ENCODE measurements around the gene SART3. TPM values are rescaled to one million over a fixed set of nuclear protein-coding genes. Genes with fewer than 3 reads are reported as not detected.
A peak's percentile ranks its signal among the peaks of the same experiment; 100 is the strongest.
"Not testable (repeated sequence)": the region's sequence is repeated elsewhere in the genome, so short reads cannot be mapped to it uniquely, and the experiment has no call there.

SART3 gene
- total RNA-seq, 1 donor from 2014 or later = 53.7 TPM

DNA sequence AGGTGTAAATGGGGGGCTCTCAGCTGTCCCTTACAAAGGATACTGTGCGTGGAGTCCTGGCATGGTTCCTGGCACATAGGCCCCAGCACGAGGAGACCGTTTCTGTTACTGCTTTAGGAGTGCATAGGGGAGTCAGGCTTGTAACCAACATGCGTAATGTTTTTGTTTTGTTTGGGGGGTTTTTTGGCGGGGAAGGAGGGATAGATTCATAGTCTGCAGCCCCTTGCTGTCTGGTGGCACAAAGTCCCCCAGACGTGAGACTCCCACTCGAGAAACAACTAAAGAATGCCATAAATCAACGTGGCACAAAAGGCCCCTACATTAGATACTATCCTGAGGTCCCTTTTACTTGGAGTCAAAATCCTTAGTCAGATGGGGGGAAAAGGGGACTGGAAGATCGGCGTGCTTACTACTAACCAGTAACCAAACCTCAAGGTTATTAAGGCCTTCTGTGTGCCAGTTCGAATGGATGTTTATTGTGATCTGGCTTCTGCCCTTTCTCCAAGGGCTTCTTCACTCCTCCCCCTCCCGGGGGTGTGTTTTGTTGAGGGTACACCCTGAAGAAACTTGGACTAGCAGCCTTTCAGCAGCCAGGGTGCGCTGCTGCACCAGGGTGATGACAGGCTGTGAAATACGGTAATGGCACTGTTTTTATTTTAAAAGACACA lies 2.3 kb upstream of the SART3 start:
- peak; percentile 84 for DNase-seq (ENCODE audit: low read depth)

DNA sequence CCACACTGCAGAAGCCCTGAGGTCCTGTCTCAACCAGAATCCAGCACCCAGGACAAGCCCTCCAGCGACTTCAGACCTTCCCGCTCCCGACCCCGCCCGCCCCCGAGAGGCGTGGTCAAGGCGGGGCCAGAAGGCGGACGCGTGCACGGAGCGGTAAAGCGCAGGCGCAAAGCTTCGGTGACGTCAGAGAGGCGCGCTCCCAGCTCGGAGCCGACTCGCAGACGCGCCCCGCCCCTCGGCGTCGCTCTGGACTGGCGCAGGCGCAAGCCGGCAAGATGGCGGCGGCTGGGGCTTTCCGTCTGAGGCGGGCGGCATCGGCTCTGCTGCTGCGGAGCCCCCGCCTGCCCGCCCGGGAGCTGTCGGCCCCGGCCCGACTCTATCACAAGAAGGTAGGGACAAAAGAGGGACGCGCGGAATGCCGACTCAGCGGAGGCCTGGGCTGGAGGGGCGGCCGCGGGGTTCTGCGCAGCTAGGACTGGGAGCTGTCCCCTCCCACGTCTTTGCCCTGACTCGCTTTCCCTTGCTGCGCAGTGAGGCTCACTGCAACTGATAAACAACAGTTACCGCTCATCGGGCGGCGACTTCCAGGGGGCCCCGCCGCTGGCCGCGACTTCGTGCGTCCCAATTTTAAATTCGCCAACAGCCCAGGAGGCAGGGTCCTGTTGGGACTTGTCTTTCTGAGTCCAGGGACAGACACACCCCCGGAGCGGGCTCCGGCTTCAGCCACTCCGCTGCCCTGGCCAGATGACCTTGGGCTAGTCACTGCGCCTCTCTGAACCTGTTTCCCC lies 1.6 kb upstream of the SART3 start, which contains the start of gene ISCU:
Gene ISCU, plus strand, starts transcription at position 249 of the 788 bp plus-strand sequence. Its CDS starts 27 bp downstream, at position 276.
- peak; percentile 86 for DNase-seq (ENCODE audit: low read depth)

DNA sequence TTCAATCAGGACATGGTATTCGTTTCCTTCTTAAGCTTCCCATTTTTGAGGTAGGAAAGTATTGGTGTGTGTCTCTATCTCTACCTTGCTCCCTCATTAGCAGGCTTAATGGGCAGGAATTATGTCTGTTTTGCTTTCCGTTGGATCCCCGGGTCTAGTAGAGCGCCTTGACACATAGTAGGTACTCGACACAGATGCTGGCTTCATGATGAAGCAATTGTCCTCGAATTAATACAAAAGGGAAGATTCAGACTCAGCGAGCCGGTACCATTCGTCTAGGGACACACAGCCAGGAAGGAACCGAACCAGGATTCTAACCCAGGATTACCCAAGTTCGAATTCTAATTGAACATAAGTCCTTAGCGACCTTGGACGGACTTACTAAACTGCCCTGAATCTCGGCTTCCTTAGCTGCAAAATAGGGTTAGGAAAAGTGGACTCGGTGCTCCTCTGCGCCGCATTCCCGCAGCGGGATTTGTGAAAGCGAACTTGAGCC lies 927 bp upstream of the SART3 start:
- no peak for DNase-seq (ENCODE audit: low read depth)

DNA sequence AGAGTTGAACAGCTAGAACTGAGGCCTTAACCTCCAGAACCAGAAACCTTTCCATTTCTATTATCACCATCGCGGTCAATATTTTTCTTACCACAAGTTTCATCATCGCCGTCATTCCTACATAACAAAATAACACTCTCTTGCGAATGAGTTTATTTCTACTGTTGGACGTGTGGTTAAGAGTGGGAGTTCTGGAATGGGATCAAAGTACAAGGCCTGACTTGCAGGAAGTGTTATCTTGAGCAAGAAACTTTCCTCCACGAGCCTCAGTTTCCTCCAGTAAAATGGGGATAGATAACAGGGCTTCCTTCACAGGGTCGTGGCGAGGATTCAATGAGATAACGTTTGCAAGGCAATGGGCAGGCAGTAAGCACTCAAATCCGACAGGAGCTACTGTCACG lies 652 bp downstream of the SART3 start:
- DNase-seq (ENCODE audit: low read depth) = peak; percentile 74

DNA sequence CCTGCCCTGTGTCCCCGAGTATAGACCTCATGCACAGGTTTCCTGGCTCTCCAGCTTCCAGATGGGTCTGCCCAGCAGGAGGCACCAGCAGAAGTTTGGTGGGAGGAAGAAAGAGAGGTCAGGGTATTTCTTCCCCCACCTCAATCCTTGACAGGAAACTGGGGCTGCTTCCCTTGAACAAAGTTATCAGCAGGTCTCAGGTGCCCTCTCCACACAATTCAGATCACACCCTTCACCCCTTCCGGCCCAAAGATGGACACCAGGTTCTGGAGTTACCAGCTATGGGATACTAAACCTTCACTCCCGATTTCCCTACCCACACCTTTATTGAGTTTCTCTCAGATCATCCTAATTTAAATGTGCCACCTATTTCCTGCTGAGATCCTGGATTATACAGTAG lies 1.2 kb downstream of the SART3 start:
- no peak for DNase-seq (ENCODE audit: low read depth)

DNA sequence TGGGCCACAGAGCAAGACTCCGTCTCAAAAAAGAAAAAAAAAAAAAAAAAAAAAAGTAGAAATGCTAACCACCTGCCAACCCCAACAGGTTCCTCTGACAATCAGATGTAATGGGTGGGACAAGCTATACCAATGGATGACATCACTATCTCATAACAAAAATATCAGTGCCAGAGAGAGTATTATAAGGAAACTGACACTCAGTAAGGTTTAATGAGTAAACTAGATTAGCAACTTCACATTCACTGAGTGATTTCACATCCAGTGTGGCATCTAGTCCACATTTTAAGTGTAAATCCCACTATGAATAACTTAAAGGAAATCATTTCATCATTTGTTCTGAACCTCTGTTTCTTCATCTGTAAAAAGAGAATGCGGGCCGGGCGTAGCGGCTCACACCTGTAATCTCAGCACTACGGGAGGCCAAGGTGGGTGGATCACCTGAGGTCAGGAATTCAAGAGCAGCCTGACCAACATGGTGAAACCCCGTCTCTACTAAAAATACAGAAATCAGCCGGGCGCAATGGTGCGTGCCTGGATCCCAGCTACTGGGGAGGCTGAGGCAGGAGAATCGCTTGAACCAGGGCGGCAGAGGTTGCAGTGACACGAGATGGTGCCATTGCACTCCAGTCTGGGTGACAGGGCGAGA lies 1.8 kb downstream of the SART3 start:
- DNase-seq (ENCODE audit: low read depth) = no peak

DNA sequence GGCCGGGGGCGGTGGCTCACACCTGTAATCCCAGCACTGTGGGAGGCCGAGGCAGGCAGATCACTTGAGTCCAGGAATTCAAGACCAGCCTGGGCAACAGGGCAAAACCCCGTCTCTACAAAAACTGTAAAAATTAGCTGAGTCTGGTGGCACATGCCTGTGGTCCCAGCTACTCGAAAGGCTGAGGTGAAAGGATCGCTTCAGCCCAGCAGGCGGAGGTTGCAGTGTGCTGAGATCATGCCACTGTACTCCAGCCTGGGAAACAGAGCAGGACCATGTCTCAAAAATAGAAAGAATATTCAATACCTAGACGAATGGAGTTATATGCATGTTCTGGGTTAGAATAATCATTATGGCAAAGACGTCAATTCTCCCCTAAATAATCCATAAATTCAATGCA lies 5.6 kb downstream of the SART3 start:
- DNase-seq (ENCODE audit: low read depth) = not testable (repeated sequence)

DNA sequence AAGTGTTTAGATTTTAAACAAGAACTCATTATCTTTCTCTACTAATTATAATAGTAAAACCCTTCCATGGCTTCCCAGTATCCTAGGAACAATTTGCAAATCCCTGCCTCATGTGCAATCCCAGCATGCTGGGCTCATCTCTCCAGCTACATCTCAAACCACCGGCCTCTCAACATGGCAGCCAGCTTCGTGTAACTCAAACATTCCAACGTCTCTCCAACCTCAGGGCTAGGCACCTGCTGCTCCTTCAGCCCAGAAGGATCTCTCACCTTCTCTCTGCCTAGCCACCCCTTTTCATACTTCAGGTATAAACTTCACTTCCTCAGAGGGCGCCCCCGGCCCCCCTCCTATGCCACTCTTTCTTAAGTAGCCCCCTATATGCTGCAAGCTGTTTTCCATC lies 7.2 kb downstream of the SART3 start:
- no peak for DNase-seq (ENCODE audit: low read depth)

DNA sequence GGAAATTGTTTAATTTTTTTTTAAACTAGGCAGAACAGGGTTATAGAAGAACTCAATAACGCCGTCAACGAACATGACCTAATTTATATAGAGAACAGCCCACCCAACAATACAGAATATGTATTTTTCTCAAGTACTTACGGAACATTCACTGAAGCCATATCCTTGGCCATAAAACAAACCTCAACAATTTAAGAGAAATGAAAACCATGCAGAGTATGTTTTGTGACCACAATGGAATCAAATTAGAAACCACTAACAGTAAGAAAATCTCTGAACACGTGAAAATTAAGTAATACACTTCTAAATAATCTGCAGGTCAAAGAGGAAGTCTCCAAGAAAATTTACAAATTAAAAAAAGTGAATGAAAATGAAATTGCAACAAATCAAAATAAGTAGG lies 9.4 kb downstream of the SART3 start:
- no peak for DNase-seq (ENCODE audit: low read depth)

GRCh38 chr12:108548954-108549521 lies 11.9 kb downstream of the SART3 start:
- DNase-seq (ENCODE audit: low read depth) = no peak

DNA sequence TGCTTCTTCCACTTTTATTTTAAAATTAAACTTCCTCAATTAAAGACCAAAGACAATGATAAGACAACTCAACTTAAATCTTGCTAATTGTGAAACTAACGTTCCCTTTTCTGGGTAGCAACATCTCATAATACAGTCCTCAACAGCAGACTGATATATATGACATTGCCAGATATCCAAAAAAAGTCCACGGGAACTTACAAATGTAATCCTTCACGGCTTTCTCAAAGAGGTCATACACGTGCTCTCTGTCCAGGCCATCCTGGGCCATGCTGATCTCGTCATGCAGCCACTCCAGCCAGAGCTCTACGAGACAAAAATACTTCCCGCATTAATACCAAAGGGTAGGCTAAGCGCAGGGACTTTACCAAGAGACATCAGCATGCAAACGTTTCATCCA lies 13.3 kb downstream of the SART3 start:
- DNase-seq (ENCODE audit: low read depth) = no peak

DNA sequence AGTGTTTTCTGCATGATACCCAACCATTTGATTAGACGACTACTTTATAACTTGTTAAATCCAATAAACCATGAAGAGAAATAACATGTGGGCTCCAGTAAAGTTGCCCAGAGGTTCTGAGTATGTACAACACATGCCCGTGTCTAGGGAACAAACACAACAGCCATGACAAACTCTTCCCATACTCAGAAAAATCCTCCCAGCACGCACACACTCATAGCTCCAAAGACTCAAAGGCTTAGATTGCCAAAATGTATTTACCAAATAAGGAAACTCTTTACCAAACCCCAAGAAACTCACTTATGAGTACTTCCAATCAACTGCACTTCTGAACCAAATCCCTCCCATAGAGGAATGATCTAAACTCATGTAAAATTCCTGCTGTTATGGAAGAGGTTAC lies 17.3 kb downstream of the SART3 start:
- DNase-seq (ENCODE audit: low read depth) = no peak

GRCh38 chr12:108542320-108542719 lies 18.7 kb downstream of the SART3 start:
- DNase-seq (ENCODE audit: low read depth) = no peak

GRCh38 chr12:108538616-108539195 lies 22.3 kb downstream of the SART3 start:
- DNase-seq (ENCODE audit: low read depth) = no peak

DNA sequence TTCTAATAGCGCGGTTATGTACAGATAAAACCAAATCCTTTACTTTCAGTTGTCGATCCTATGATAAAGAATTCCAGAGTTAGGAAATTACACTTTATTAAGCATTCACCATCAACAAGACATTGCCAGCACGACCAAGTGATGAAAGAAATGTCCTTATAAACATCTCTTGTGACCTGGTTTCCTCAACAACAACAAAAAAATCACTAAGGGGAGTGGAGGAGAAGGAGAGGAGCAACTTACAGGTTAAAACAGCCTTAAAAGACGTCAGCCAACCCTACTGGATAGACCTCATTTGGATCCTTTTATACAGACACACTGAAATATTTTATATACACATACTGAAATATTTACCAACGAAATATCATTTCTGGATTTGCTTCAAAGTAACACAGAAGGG lies 22.8 kb downstream of the SART3 start:
- DNase-seq (ENCODE audit: low read depth) = no peak

DNA sequence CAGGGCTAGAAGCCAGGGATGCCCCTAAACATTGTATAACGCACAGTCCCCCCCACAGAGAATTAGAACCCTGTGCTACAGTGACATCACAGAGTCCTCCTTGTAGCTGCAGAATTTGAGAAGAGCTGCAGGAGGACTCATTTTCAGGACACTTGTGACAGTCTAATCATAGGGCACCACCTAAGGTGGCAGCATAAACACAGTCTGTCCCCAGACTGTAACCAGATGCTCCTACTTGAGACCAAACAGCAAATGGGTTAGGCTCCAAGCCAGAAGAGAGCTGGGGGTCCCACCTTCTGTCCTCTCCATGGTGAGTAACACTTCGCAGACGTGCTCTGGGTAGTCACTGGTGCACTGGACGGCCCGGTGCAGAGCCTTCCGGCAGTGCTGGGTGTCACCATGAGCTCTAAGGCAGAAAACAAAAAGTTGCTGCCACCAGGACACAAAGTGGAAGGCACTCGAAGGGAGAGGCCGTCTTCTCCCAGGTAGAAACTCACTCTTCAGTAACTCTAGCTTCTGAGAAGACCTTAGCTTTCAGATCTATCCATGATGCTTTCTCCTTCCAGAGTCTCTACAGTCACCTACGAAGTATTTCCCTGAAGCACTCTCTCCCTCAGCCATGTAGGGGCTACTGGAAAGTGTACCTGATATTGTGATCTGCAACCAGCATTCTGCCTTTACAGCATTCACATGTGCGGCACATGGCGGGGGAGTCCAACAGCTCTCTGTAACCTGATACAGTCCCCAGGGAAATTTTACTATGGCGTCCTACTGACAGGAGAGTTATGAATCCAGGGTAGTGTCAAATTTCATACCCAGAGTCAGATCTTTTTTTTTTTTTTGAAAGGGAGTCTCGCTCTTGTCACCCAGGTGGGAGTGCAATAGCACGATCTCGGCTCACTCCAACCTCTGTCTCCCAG lies 28.8 kb downstream of the SART3 start:
- no peak for DNase-seq (ENCODE audit: low read depth)

GRCh38 chr12:108530161-108530560 lies 30.8 kb downstream of the SART3 start:
- DNase-seq (ENCODE audit: low read depth) = no peak

GRCh38 chr12:108527166-108527496 lies 33.8 kb downstream of the SART3 start:
- no peak for DNase-seq (ENCODE audit: low read depth)

- no peak for DNase-seq (ENCODE audit: low read depth)
Measured at GRCh38 chr12:108526482-108527165, 34.3 kb downstream of the SART3 start.

DNA sequence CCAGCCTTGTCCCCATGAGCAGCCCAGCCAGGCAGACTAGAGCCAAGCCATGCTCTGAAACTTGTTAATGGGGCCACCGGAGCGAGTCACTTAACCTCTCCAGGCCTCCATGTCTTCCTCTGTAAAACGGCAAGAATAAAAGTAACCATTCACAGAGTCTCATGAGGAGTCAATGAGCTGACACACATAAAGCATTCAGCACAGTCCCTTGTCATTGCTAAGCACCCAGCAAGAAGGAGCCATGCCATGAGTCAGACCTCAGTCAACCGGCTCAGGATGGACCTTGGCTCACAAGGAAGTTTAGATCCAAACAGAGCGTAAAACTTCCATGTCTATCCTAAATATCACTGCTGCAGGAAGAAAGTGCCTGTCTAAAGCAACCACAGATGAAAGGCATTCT lies 35.3 kb downstream of the SART3 start:
- DNase-seq (ENCODE audit: low read depth) = peak; percentile 92

Data from renal cortical epithelial cell (primary cell).